SIG-M5 (cell line): ENCODE measurements around the gene PARD3.

Experiments
- DNase-seq: peaks from one replicate; lab custom pipeline; 2025; lab: John Stamatoyannopoulos, UW

Gene PARD3

DNA sequence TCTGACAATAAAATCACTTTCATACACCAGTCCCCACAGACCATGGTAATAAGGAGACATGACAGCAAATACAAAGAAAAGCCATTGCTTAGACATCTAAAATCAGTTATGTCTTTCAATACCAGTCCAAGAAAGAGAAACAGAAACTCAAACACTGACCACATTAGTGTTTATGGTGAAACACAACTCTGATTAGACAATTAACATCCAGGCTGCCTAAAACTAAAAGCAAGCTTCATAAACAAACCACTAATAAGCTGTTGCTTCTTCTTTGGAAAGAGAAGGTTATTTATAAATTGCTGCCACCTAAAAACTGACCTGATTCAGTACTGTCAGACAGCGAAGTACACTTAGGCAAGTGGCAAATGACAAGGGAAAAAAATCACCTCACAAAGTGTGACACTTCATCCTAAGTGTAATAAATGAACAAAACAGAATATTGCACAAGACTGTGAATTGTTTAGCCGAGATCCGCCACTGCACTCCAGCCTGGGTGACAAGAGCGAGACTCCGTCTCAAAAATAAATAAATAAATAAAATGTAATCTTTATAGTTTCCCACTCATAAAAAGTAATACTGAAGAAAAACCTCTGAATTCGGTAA lies 277.4 kb downstream of the PARD3 start:
- DNase-seq, result no peak

DNA sequence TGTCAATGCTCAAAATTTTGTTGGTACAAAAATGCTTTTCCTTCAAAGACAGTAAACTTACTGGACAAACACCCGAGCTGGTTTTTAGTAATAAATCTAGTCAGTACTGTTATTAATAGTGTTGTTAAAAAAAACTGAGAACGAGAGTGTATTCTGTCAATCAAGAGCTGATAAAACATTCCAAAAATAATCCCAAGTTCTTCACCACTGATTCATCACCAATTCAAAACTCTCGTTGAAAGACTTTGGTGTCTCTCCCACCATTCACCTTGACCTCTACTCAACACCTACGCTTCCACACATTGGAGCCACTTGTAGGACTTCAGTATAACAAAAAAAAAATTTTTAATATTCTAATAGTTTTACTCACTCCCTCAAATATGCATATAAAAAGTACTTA lies 279.2 kb downstream of the PARD3 start:
- DNase-seq, result no peak

DNA sequence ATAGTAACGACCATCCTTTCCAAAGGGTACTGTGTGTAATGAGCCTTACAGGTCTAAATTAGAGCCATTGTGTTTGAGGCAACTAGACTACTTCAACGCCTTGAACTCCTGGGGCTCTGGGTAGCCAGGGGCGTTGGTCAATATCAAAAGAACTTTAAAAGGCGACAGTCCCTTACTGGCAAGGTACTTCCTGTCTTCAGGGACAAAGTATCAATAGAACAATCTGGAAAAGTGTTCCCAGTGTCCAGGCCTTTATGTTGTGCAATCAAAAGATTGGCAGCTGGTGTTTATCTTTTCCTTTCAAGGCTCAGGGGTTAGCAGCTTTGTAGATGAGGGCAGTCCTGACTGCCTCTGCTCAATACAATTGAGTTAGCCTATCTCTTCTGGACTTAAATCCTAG lies 284.3 kb downstream of the PARD3 start:
- DNase-seq, result no peak

DNA sequence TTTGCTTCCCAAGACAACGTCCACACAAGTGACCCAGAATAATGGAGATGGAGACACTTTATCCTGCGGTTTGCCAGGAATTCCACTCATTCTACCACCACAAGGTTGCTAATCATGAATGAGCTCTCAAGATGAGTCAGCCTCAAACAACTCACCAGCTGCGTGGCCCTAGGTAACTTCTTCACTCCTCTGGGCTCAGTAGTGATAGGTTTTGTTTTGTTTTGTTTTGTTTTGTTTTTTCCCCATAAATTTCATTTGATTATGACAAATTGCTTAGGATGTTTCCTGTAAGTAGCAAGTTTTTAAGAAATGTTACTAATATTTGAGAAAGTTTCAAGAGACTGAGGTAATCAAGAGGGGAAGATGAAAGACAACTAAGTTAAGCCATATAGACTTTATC lies 286.8 kb downstream of the PARD3 start:
- DNase-seq, result no peak

DNA sequence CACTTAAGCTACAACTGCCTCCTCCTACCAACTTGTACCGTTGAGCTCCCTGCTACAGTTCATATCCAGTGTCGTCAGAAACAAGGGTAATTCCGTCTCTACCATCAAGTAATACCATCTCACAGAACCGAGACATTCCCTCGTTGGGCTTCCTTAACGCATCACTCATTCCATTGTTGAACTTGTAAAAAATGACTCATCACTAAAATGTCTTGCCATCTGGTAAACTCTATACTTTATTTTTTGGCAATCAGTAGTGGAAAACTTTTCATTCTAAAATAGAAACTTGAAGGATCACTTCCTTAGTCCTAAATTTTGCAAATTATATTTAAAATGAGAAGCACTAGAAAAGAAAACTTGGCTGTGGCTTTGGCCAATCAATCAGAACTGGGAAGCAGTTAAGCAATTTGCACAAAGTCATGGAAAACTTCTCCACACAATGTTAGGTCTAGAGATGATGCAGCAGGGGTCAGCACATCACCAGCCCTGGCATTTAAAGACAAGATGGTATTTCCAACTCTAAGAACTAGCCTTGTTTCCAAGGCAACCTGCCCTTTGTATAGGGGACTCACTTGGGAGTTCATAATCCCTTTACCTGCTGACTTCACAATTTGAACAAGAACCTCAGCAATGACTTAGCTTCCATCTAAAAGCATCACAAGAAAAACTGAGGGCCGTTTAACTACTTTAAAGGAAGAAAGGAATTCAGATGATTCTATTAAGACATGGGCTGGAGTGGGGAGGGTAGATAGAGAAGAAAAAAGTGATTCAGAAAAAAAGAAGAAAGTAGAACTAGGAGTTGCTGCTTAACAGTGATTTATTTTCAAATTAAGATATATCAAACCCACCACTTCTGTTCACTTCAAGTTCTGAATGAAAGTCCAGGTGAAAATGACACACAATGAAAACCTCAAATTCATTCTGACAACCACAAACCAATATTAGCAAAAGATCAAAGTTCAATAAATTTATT lies 288.1 kb downstream of the PARD3 start:
- no peak for DNase-seq

DNA sequence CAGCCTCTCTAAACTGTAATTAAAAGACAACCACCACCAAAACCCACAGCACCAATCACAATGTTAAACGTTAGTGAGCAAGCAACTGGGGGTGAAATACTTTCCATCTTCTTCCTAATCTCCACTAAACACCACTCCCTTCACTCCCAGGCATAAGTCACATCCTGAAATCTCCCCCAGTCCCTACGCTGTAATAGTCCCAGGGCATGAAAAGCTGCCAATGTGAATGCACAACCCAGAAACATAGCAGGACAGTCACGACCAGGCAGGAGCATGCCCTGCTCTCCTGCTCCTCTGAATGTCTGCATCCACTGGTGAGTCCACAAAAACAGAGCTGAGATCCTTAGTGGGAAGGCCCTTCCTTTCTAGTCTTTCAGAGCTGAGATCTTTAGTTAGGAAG lies 288.9 kb downstream of the PARD3 start:
- no peak for DNase-seq

DNA sequence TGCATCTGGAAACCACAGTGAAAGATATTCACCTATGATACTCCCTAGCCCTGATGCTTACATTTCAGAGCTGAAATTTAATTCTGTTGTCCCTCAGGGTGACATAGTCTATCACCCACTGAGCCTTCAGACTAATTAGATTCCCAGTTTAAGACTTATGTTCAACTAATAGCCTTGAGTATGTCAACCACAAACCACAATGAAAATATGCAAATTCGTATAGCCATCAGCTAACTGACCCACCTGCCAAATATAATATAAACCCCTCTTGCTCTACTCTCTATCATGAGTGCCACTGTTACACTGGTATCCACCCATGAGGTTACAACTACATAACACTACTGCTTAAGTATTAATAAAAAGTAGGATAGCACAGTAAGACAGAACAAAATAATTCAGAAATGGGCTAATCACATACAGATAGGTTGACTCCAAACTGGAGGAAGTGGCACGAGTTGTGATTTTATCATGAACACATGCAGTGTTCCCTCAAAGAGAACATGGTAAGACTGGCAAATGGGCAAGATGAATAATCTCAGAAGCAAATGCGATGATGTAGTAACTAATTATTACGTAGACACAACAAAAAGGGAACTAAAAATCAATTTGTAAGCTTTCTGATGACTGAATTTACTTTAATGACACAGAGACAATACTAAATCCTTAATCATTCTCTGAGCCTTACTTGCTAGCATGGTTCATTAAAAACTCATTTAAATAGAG lies 290.6 kb downstream of the PARD3 start:
- no peak for DNase-seq

DNA sequence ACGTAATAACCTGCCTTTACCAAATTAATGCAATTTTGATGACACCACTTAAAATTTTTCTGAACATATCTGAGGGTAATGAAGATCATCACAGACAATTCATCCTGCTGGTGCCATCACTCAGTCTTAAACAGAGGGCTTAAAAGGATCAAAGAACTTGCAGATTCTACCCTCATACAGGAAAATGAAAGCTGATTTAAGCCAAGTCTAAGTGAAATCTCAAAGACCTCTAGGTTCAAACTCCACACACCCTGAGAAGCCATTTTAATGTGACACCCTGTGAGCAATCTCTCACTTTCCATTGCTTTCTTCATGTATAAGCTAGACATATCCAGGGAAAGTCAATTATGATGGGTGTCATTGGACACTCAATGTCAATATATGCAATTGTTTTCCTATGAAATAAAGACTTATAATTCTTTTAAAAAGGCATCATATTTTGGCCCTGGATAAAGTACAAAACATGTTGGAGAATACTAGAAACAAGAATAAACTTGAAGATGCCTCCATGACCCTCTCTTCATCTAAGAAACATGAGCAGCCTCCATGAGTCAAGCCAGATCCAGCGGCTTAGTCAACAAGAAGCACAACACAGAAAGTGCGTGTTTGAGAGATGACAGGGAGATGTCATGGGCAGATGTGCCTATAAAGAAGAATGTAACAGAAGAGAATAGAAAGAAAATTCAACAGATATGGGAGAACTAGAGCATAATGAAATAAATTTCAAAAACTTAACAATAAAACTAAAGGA lies 291.9 kb downstream of the PARD3 start:
- DNase-seq, result no peak

DNA sequence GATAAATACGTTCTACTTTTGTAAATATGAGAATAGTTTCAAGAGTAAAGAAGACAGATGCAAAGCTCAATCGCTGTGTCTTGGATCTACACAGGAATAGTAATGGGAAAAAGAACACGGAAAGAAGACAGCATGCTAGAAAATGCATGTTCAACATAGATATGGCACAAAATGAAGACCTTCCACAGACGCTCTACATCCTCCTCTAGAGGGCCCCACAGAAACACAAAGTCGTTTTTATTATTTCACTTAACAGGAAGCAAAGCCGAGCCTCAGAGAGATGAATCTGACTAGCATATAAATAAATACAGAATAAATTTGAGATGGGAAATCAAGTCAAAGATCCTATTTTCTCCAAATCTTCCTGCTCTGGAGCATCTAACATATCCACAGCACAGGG lies 292.6 kb downstream of the PARD3 start:
- DNase-seq, result no peak

DNA sequence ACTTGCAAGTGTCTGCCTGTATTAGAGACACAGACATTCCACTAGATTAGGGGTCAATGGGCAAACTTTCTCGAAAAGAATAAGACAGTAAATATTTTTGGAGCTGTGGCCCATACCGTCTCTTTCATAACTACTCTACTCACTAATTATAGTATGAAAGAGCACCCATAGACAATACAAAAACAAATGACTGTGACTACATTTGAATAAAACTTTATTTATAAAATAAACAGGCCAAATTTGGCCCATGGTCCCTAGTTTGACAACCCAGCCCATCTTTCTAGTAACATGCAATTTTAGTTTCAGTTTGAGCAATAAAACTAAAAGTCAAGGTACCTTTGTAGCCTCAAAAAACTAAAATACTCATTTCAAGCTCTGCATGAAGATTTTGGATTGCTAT lies 294.6 kb downstream of the PARD3 start:
- no peak for DNase-seq

DNA sequence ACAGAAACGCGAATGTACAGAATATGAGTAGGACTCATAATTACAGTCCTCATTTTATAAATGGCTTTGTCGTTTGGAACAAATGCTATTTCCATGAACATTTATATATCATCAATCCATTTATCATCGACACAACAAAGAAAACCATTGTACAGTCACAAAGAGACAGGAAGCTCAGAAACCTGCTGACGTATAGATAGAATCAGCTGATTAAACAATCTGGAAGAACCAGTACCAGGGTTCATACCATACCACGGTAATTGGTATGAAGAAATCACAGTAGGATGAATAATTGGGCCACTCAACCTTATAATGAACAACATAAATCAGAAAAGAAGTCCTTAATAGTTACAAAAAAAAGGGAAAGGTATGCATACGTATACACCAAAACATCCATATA lies 295.0 kb downstream of the PARD3 start:
- no peak for DNase-seq

DNA sequence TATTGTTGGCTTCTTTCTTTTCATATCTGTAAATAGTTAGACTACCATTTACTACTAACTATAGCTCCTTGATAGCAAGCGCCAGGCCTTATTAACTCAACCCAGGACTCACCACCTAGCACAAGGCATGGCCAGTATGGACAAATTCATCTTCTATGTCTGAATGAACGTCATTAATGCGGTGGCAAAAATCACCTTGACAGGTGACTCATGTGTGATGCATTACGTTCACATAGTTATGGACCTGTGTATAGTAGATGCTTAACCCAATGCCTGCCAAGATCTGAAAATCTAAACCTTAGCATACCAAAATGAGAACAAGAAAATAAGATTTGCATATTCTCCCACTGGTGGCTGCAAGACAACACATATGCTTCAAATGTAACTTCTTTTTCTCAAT lies 300.8 kb downstream of the PARD3 start:
- DNase-seq, result no peak

DNA sequence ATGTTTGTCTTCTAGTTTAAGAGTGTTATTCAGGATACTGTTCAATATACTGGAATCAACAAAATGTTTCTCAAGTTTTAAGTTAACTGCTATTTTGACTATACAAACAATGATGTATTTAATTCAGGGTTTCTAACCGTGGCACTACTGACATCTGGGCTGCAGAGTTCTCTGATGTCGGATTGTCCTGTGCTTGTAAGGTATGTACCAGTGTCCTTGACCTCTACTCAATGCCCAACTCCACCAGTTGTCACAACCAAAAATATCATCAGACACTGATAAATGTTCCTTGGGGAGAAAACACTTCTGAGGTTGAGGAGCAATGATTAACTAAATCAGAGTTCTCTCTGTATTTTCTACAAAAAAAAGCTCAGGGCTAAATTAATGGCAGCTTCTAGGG lies 301.5 kb downstream of the PARD3 start:
- DNase-seq, result no peak

DNA sequence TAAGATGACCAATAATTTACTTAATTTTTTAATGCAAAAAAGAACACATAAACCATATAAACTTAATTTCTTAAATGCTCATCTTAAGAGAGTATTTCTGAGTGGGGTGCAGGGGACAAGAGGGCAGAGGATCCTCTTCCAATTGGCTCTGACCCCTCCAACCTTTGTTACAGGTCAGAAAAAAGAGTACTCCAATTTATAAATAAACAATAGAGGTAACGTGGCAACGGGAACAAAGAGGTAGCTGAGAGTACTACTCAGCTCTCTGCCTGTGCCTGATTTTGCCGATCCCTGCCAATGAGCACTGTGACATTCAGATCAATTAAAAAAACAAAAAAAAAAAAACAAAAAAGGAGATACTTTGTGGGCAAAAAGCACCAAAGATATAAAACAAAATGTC lies 307.9 kb downstream of the PARD3 start:
- no peak for DNase-seq

DNA sequence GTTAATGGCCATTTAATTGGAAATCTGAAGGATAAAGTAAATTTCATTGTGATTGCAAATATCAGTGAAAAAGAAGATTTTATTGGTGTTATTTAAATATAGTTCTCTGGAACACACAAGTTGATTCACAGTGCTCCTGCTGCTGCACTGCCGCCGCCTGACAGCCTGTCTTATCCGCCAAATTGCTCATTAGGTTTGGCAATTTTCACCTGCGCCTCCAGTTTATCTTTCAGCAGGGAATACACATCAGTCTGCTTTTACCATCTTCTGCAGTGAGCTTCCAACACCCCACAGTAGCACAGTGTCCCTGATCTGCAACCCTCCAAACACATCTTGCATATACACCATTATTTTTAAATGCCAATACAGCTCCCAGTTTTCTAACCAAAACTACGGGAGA lies 308.3 kb downstream of the PARD3 start:
- DNase-seq, result no peak

DNA sequence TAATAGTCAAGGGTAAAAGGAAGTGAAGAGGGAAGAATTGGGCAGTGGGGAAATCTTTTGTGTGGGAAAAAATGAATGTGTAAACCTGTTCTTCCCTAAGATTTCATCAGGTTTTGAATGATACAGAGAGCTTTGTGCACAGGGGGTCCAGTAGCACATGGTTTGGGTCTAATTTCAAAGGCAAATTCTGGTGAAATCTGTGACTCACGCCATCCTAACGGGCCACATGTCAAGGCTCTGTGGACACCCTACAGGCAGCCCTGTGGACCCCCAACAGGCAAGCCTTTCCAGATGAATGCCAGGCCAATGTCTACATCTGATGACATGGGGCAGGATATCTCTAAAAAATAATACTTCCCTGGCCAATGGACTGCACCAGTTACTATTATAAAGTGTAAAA lies 309.8 kb downstream of the PARD3 start:
- DNase-seq, result no peak

DNA sequence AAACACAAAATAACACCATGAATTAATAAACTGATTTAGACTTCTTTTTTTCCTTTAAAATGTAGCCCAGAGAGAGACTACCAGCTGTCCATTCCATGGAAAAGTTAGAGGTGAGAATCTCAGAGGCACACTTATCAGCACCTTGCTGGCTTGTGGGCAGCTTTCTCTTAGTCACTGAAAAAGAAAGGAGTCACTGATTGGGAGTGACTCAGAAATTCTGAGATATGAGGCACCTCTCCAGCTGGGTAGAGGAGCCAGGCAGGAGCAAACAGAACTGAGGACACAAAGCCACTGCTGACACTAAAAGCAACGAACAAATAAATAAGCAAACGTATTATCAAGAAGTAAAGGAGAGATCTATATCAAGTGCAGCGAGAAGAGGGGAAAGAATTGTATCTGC lies 310.6 kb downstream of the PARD3 start:
- DNase-seq, result no peak

DNA sequence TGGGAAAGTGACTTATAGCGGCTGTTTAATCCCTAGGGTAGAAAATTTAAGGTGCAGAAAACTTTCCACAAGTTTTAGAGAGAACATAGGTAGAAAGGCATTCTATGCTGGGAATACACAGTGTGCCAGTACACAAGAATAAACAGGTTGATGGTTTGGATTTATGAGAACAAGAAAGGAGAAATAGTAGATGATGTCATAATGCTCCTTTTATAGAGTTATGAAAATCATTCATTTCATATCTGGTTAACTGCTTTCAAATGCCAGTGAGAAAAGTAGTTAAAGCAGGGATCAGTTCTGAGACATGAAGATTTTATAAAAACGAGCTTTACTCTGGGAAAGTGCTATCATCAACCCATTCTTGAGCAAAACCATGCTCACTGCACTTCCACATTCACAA lies 311.4 kb downstream of the PARD3 start:
- no peak for DNase-seq

DNA sequence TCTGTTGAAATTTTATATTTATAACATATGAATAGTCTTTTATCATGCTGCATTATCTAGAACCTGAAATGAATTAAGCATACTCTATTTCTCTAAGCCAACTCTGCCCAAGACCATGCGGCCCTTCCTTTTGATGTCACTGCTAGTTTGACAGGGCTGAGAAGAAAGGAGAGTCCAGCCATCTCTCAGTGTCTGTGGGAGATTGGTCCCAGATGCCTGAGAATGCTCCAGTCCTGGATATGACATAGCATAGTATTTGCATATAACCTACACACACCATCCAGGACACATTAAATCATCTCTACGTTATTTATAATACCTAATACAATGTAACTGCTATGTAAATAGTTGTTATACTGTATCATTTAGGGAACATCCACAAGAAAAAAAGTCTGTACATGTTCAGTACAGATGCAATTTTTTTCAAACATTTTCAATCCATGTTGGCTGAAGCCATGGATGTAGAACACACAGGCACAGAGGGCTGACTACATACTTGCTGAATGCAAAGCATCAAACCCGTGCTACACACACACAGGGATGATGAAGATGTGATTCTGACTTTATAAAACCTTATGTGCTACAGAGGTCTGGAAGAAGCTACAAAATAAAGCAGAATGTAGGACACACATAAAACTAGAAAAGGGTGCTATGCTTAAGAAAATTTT lies 315.4 kb downstream of the PARD3 start:
- DNase-seq, result no peak

DNA sequence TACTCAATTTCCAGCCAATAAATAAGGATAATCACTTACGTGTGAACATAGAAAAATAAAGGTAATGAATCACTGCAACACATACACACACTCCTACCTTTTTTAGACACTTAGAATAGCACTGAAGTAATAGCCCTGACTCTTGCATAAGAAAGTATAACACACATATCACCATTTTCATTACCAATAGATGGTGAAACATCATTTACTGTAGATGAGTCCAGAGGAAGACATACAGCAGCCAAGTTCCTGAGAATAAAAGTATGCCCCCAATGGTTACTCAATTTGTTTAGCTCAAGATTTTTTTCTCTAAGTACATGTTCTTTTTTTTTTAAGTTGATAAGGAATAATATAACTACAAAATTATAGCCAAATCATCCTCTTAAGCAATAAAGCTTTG lies 316.3 kb downstream of the PARD3 start:
- no peak for DNase-seq

DNA sequence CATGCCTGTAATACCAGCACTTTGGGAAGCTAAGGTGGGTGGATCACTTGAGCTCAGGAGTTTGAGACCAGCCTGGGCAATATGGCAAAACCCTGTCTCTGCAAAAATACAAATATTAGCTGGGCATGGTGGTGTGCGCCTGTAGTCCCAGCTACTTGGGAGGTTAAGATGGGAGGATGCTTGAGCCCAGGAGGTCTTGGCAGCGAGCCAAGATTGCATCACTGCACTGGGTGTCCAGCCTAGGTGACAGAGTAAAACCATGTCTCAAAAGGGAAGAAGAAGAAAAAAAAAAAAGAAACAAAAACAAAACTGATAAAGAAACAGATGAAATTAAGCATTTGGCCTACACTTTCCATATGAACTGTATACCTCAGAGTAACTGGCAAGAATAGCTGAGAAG lies 319.2 kb downstream of the PARD3 start:
- no peak for DNase-seq

DNA sequence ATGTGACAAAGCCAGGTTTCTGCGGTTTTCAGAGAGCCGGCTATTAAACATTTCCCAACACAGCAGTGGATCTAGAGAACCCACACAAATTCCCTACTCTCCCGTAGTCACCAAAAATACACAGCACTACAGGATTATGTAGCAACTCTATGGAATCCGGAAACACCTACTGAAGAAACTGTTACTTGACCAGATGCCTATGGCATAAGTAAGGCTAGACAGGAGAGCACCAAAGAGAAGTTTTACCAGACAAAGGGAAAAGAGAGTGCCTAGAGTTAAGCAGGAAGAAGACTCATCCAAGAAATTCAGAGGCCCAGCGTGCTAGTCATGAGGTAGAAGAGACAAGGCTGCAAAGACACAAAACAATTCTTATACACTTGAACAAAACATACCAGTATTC lies 321.1 kb downstream of the PARD3 start:
- DNase-seq, result no peak
